DND-41 (cell line): ENCODE results near the gene CST11.

Source experiments
- ATAC-seq: fragments of 200-7000 bp; cut with Tn5 transposase; 3 replicates; pipeline ENCODE4 v1.9.1; 2021; ENCODE audit warnings: low read depth; ENCODE audit not compliant: insufficient read depth
- DNase-seq: peaks from one replicate; pipeline ENCODE4 v3.0.0-alpha.2; 2020
- H2AFZ ChIP-seq: 2 replicates; pipeline ENCODE4 v1.6.0; 2012; ENCODE audit warnings: low read depth, low read length
- H3K27ac ChIP-seq: 2 replicates; pipeline ENCODE4 v1.5.1; 2012; ENCODE audit warnings: low read length, inconsistent platforms
- H3K27me3 ChIP-seq: fragments of 200-600 bp; sonication (generic); 2 replicates; pipeline ENCODE4 v1.6.0; 2012; ENCODE audit warnings: low read length, mild to moderate bottlenecking, inconsistent platforms; ENCODE audit not compliant: insufficient read depth, poor library complexity
- H3K36me3 ChIP-seq: 2 replicates; pipeline ENCODE4 v1.5.1; 2012; ENCODE audit warnings: low read length, inconsistent platforms; ENCODE audit not compliant: insufficient read depth
- H3K4me1 ChIP-seq: 2 replicates; pipeline ENCODE4 v1.5.1; 2012; ENCODE audit warnings: mild to moderate bottlenecking, low read length; ENCODE audit not compliant: insufficient read depth
- H3K4me2 ChIP-seq: 2 replicates; pipeline ENCODE4 v1.6.0; 2012; ENCODE audit warnings: mild to moderate bottlenecking, moderate library complexity, low read length, inconsistent platforms; ENCODE audit not compliant: insufficient read depth
- H3K4me3 ChIP-seq, 2 experiments: fragments of 200-600 bp in 1 of 2; shearing (Covaris generic) in 1 of 2; 2 replicates each; pipeline ENCODE4 v1.5.1; 2012 to 2016; ENCODE audit warnings: inconsistent platforms in 2 of 2, low read length in 2 of 2, mild to moderate bottlenecking in 2 of 2, low read depth in 1 of 2, moderate library complexity in 1 of 2
- H3K79me2 ChIP-seq: 2 replicates; pipeline ENCODE4 v1.6.0; 2012; ENCODE audit warnings: low read length, inconsistent platforms; ENCODE audit not compliant: insufficient read depth
- H3K9ac ChIP-seq: 2 replicates; pipeline ENCODE4 v1.6.0; 2012; ENCODE audit warnings: low read depth, mild to moderate bottlenecking, inconsistent platforms, low read length, moderate library complexity
- H3K9me3 ChIP-seq: 2 replicates; pipeline ENCODE4 v1.5.1; 2012; ENCODE audit warnings: low read length, moderate library complexity, mild to moderate bottlenecking, inconsistent platforms; ENCODE audit not compliant: insufficient read depth, severe bottlenecking
- H4K20me1 ChIP-seq: 2 replicates; pipeline ENCODE4 v1.6.0; 2012; ENCODE audit warnings: low read length; ENCODE audit not compliant: insufficient read depth
- EZH2 ChIP-seq: IDR thresholded peaks from 3 replicates; pipeline ENCODE4 v1.6.1; 2012; ENCODE audit warnings: borderline replicate concordance, low read depth, mild to moderate bottlenecking, moderate library complexity, low read length, inconsistent platforms; ENCODE audit not compliant: severe bottlenecking
- TF ChIP-seq, protein P1 (sequence below): IDR thresholded peaks from 2 replicates; pipeline ENCODE4 v1.5.1; 2012; ENCODE audit warnings: borderline replicate concordance, low read length, moderate library complexity, mild to moderate bottlenecking; ENCODE audit not compliant: poor library complexity, severe bottlenecking; ENCODE audit errors: extremely low read depth

Gene CST11

DNA sequence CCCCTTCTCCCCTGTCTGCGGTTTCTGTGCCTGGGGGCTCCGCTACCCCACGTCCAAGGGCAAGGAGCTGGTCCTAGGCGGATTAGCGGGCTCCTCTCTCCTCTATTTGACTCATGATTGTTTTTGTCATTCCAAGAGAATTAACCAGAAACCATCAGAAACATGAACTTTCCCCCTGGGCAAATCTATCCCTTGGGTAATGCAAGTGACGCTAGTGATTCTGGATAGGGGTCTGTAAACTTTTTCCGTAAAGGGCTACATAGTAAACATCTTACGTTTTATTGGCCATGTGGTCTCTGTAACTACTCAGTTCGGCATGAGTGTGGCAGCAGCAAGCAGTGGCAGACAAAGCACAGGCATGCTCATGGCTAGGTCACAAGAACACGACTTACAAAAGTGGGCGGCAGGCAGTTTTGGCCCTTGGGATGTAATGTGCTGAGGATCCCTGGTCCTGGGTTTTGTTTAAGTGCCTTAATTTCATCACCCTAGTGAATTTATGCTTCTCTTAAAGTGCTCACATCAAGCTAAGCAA lies 654 bp downstream of the CST11 start:
- ATAC-seq = no peak
- H4K20me1 ChIP-seq = no peaks in the 10 kb centered on the region

DNA sequence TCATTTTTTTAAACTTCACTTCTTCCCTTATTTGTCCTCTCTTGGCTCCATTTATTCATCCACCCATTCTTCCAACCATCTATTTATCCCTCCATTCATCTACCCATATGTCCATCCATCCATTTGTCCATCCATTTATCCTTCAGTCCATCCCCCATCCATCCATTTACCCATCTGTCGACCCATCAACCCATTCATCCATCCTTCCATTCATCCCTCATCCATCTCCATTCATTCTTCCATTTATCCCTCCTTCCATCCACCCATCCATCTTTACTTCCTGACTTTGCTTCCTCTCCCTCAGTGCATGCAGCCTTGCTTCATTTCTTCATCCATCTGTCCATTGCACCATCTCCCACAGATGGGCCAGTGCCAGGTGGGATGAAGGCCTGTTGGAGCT lies 1.8 kb downstream of the CST11 start:
- TF ChIP-seq, protein P1, sequence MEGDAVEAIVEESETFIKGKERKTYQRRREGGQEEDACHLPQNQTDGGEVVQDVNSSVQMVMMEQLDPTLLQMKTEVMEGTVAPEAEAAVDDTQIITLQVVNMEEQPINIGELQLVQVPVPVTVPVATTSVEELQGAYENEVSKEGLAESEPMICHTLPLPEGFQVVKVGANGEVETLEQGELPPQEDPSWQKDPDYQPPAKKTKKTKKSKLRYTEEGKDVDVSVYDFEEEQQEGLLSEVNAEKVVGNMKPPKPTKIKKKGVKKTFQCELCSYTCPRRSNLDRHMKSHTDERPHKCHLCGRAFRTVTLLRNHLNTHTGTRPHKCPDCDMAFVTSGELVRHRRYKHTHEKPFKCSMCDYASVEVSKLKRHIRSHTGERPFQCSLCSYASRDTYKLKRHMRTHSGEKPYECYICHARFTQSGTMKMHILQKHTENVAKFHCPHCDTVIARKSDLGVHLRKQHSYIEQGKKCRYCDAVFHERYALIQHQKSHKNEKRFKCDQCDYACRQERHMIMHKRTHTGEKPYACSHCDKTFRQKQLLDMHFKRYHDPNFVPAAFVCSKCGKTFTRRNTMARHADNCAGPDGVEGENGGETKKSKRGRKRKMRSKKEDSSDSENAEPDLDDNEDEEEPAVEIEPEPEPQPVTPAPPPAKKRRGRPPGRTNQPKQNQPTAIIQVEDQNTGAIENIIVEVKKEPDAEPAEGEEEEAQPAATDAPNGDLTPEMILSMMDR = no peak
- TF ChIP-seq EZH2 = no peak
- DNase-seq = no peak
- H3K4me2 ChIP-seq = no peak overlapping the region
- no peaks in the 10 kb centered on the region for H3K27me3 ChIP-seq
- no peak overlapping the region for H3K27ac ChIP-seq
- no peak overlapping the region for H3K4me3 ChIP-seq
- no peak overlapping the region for H2AFZ ChIP-seq
- no peaks in the 10 kb centered on the region for H3K36me3 ChIP-seq
- no peak for ATAC-seq
- H3K4me1 ChIP-seq = peaks cover 6% of the 10 kb centered on the region
- no peaks in the 10 kb centered on the region for H3K9me3 ChIP-seq
- H4K20me1 ChIP-seq = no peaks in the 10 kb centered on the region
- no peaks in the 10 kb centered on the region for H3K79me2 ChIP-seq
- no peak overlapping the region for H3K9ac ChIP-seq

More for the DNA sequence above, 654 bp downstream of the CST11 start:
- TF ChIP-seq EZH2 = no peak
- TF ChIP-seq, protein P1 = no peak
- Histone ChIP-seq H3K36me3 (no peaks in the 10 kb centered on the region), H3K9ac (no peak overlapping the region), H3K4me1 (peaks cover 18% of the 10 kb centered on the region), H3K4me3 (no peak overlapping the region), H3K79me2 (no peaks in the 10 kb centered on the region), H3K27me3 (no peaks in the 10 kb centered on the region), H3K9me3 (no peaks in the 10 kb centered on the region), H2AFZ (no peak overlapping the region), H3K4me2 (no peak overlapping the region), H3K27ac (no peak overlapping the region)
- no peak for DNase-seq

DNA sequence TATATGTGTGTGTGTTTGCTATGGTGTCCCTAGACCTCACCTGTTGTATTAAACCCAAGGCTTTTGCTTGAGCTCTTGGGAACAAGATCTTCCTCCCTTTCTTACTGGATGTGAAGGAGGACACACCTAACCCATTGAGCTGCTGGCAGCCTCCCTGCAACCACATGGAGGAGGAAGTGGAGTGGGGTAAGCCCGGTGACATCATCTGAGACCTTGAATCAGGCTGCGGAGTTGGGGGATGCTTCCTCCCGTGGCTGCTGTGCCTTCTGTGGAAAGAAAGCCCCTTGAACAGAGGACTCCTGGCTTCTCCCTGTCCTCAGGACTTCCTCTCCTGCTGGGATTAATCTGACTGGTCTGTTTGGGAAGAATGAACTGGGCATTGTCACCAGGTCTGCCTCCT lies 3.3 kb downstream of the CST11 start:
- Histone ChIP-seq H3K4me3 (no peak overlapping the region), H3K27ac (no peak overlapping the region), H4K20me1 (no peaks in the 10 kb centered on the region), H3K4me1 (no peaks in the 10 kb centered on the region), H3K9me3 (no peaks in the 10 kb centered on the region), H3K79me2 (no peaks in the 10 kb centered on the region), H3K9ac (no peak overlapping the region), H3K27me3 (no peaks in the 10 kb centered on the region), H3K36me3 (no peaks in the 10 kb centered on the region), H3K4me2 (no peak overlapping the region), H2AFZ (no peak overlapping the region)
- peak; percentile 42 for DNase-seq
- TF ChIP-seq EZH2 = no peak
- TF ChIP-seq, protein P1 = no peak
- ATAC-seq = peak; percentile 89

DNA sequence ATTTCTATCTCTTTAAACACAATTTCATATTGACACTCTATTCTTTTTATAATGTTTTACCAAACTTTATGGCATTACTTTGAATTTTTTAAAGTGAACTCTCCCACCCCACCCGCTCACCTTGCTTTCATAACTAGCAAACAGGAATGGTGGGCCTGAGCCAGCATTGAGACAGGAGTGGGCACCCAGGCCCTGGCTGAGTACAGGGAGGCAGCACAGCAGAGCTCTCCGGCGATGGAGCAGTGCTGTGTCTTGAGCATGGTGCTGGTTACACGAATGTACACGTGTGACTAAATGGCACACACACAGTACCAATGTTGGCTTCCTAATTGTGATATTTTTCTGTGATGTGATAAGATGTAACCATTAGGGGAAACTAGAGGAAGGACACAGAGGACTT lies 4.5 kb downstream of the CST11 start:
- no peak overlapping the region for H2AFZ ChIP-seq
- H3K4me2 ChIP-seq = no peak overlapping the region
- H3K27me3 ChIP-seq = no peaks in the 10 kb centered on the region
- DNase-seq (no peak), ATAC-seq (no peak)
- H3K9me3 ChIP-seq = no peaks in the 10 kb centered on the region
- H3K4me1 ChIP-seq = no peaks in the 10 kb centered on the region
- no peak for TF ChIP-seq EZH2
- TF ChIP-seq, protein P1 = no peak
- H3K27ac ChIP-seq = no peak overlapping the region
- no peaks in the 10 kb centered on the region for H3K36me3 ChIP-seq
- no peak overlapping the region for H3K4me3 ChIP-seq
- no peaks in the 10 kb centered on the region for H3K79me2 ChIP-seq
- no peak overlapping the region for H3K9ac ChIP-seq
- no peaks in the 10 kb centered on the region for H4K20me1 ChIP-seq
